SKM-1 treated with dmso at 0.1 percent for 144 hours (cell line): ENCODE results near the gene PDZRN3.
"Not testable (repeated sequence)": the region's sequence is repeated elsewhere in the genome, so short reads cannot be mapped to it uniquely, and the experiment has no call there.

ENCODE experiments used
- DNase-seq: peaks from one replicate; lab custom pipeline; 2025; ENCODE audit not compliant: unreplicated experiment; lab: John Stamatoyannopoulos, UW

PDZRN3 gene

GRCh38 chr3:73592154-73593144, 32.3 kb downstream of the PDZRN3 start:
- DNase-seq = no peak

GRCh38 chr3:73591286-73591800, 33.4 kb downstream of the PDZRN3 start:
- no peak for DNase-seq

GRCh38 chr3:73586628-73587027, 38.1 kb downstream of the PDZRN3 start:
- no peak for DNase-seq

- no peak for DNase-seq
These were observed 38.6 kb downstream of the PDZRN3 start for GRCh38 chr3:73586190-73586589.

- no peak for DNase-seq
These were observed 39.9 kb downstream of the PDZRN3 start for GRCh38 chr3:73584873-73585272.

GRCh38 chr3:73582535-73582934, 42.2 kb downstream of the PDZRN3 start:
- no peak for DNase-seq

GRCh38 chr3:73581134-73581846, 43.5 kb downstream of the PDZRN3 start:
- no peak for DNase-seq

- no peak for DNase-seq
These were observed 44.4 kb downstream of the PDZRN3 start for GRCh38 chr3:73580343-73580742.

GRCh38 chr3:73577704-73578103, 47.0 kb downstream of the PDZRN3 start:
- DNase-seq = no peak

- DNase-seq = no peak
These were observed 47.7 kb downstream of the PDZRN3 start for GRCh38 chr3:73576999-73577461.

- no peak for DNase-seq
These were observed 48.8 kb downstream of the PDZRN3 start for GRCh38 chr3:73575953-73576352.

GRCh38 chr3:73575519-73575918, 49.2 kb downstream of the PDZRN3 start:
- DNase-seq = no peak

GRCh38 chr3:73573204-73573603, 51.5 kb downstream of the PDZRN3 start:
- DNase-seq = no peak

- DNase-seq = no peak
These were observed 52.4 kb downstream of the PDZRN3 start for GRCh38 chr3:73572368-73572767.

- DNase-seq = no peak
These were observed 53.4 kb downstream of the PDZRN3 start for GRCh38 chr3:73571238-73571794.

- no peak for DNase-seq
These were observed 55.4 kb downstream of the PDZRN3 start for GRCh38 chr3:73569246-73569760.

GRCh38 chr3:73568371-73568862, 56.3 kb downstream of the PDZRN3 start:
- no peak for DNase-seq

- DNase-seq = not testable (repeated sequence)
These were observed 59.4 kb downstream of the PDZRN3 start for GRCh38 chr3:73565374-73565773.

- no peak for DNase-seq
These were observed 60.7 kb downstream of the PDZRN3 start for GRCh38 chr3:73563896-73564582.

- no peak for DNase-seq
These were observed 63.2 kb downstream of the PDZRN3 start for GRCh38 chr3:73561494-73561893.
